Neural progenitor cell (in vitro differentiated cells): Measurements from ENCODE around the gene CALHM5.

Source experiments
- CTCF ChIP-seq: fragments of 200-600 bp; sonication (generic); IDR thresholded peaks from 2 replicates; pipeline ENCODE4 v1.5.1; 2017; ENCODE audit warnings: antibody characterized with exemption, mild to moderate bottlenecking
- EZH2 ChIP-seq: fragments of 200-600 bp; sonication (generic); IDR thresholded peaks from 2 replicates; pipeline ENCODE4 v1.6.1; 2017; ENCODE audit warnings: antibody characterized with exemption, mild to moderate bottlenecking, moderate library complexity
- EZH2phosphoT487 ChIP-seq: fragments of 200-600 bp; sonication (generic); IDR thresholded peaks from 2 replicates; pipeline ENCODE4 v1.6.1; 2017; ENCODE audit warnings: antibody characterized with exemption

- TF ChIP-seq CTCF: no peak
- no peak for TF ChIP-seq EZH2
- TF ChIP-seq EZH2phosphoT487: no peak
These were observed 2.9 kb upstream of the CALHM5 start for GRCh38 chr6:116508527-116508926.
